Measurements from ENCODE around the gene CAMK2G. TPM values are rescaled to one million over a fixed set of nuclear protein-coding genes. Genes with fewer than 3 reads are reported as not detected.

The CAMK2G gene
- total RNA-seq, 2 experiments from 2014 or later: 29.1 to 34.8 TPM

DNA sequence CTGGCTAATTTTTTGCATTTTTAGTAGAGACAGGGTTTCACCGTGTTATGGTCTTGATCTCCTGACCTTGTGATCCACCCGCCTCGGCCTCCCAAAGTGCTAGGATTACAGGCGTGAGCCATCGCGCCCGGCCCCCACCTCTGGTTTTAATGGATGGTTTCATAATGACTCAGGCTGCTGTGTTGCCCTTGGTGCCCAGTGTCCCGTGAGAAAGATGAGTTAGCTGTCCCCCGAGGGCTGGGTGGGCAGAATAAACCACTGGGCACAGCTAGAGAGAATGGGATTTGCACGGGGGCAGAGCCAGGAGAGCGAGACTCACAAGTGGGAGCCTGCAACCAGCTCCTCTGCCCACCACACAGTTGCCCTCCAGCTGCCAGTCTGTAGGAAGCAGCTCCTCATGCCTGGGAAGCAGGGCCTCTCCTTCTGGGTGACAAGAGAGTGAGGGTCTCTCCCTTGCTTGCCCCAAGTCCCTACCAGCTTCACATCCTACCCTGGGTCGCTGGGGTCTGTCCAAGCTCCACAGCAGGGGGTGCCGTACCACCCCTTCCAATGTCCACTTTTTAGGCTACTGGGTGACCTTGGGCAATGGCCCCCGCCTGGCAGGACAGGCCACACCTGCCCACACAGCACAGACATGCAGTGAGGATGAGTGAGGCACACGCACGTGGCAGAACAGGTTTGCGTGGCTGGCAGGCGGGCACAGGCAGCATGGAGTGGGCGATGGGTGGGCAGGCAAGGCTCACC is 46.8 kb downstream of the CAMK2G start:
- intact Hi-C loops (cut with micrococcal nuclease; ENCODE audit: unreplicated experiment): no loop called here
- ChIA-PET POLR2A (no interaction called here), CTCF (ENCODE audit: unreplicated experiment) (no interaction called here)

DNA sequence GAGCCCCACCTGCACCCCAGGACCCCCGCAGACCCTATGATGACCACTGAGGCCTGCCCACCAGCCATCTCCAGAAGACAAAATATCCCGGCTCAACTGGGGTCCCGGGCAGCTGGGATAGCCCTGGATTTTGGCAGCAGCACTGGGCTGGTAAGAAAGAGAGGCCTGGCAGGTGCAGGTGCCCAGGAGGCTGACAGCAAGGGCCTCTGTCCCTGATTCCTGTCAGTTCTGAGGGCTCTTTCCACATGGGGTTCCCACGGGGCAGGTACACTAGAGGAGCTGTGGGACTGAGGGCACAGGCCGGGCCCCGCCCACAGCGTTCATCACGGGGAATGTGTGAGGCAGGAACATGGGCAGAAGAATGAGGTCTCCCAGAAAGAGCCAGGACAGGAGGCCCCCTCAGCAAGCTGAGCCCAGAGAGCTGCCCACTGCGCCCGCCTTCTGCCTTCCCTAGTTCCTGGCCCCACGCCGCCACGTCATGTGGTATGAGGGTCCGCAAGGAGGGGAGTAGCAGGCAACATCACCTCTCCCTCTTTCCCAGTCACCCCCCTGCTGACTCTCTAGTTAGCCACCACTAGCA is 50.1 kb downstream of the CAMK2G start:
- ChIA-PET POLR2A (interaction anchor here (0.6 kb wide), 1 partner anchor 68 kb away, joined by 4 read pairs; no protein-coding TSS in a partner anchor), CTCF (ENCODE audit: unreplicated experiment) (no interaction called here)
- Histone ChIP-seq H3K4me3 (ENCODE audit: low read depth, low read length, poor library complexity, severe bottlenecking) (no peak overlapping the region), H2AFZ (ENCODE audit: low read length) (no peak overlapping the region), H3K4me1 (ENCODE audit: insufficient read depth, low read length, poor library complexity, severe bottlenecking) (no peaks in the 10 kb centered on the region), H3K27ac (ENCODE audit: low read depth, low read length, poor library complexity, severe bottlenecking) (no peak overlapping the region), H3K9me2 (ENCODE audit: insufficient read depth, low read length) (no peaks in the 10 kb centered on the region), H4K20me1 (ENCODE audit: insufficient read depth, low read length) (no peaks in the 10 kb centered on the region), H3K79me2 (ENCODE audit: insufficient read depth, low read depth, low read length) (no peaks in the 10 kb centered on the region), H3K9me3 (ENCODE audit: low read length) (no peaks in the 10 kb centered on the region), H3K4me2 (ENCODE audit: low read length) (no peak overlapping the region), H3K36me3 (ENCODE audit: insufficient read depth, low read length) (peaks cover 17% of the 10 kb centered on the region)
- TF ChIP-seq EZH2phosphoT487 (IDR thresholded peaks at IDR 0.05; ENCODE audit: borderline replicate concordance, low read depth, low read length): no peak
- TF ChIP-seq, protein P1, sequence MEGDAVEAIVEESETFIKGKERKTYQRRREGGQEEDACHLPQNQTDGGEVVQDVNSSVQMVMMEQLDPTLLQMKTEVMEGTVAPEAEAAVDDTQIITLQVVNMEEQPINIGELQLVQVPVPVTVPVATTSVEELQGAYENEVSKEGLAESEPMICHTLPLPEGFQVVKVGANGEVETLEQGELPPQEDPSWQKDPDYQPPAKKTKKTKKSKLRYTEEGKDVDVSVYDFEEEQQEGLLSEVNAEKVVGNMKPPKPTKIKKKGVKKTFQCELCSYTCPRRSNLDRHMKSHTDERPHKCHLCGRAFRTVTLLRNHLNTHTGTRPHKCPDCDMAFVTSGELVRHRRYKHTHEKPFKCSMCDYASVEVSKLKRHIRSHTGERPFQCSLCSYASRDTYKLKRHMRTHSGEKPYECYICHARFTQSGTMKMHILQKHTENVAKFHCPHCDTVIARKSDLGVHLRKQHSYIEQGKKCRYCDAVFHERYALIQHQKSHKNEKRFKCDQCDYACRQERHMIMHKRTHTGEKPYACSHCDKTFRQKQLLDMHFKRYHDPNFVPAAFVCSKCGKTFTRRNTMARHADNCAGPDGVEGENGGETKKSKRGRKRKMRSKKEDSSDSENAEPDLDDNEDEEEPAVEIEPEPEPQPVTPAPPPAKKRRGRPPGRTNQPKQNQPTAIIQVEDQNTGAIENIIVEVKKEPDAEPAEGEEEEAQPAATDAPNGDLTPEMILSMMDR (conservative IDR thresholded peaks at IDR 0.05; ENCODE audit: low read length): no peak
- no TSS peak for BruUV-seq (replicated peaks)
- DNase-seq (ENCODE audit: low spot score): no peak
- intact Hi-C loops (cut with micrococcal nuclease; ENCODE audit: unreplicated experiment): no loop called here

More for the DNA sequence above, 46.8 kb downstream of the CAMK2G start:
- Histone ChIP-seq H3K9me2 (ENCODE audit: insufficient read depth, low read length) (no peaks in the 10 kb centered on the region), H3K4me2 (ENCODE audit: low read length) (no peak overlapping the region), H3K4me1 (ENCODE audit: insufficient read depth, low read length, poor library complexity, severe bottlenecking) (no peaks in the 10 kb centered on the region), H2AFZ (ENCODE audit: low read length) (no peak overlapping the region), H3K4me3 (ENCODE audit: low read depth, low read length, poor library complexity, severe bottlenecking) (no peak overlapping the region), H3K27ac (ENCODE audit: low read depth, low read length, poor library complexity, severe bottlenecking) (no peak overlapping the region), H3K79me2 (ENCODE audit: insufficient read depth, low read depth, low read length) (no peaks in the 10 kb centered on the region), H4K20me1 (ENCODE audit: insufficient read depth, low read length) (no peaks in the 10 kb centered on the region), H3K9me3 (ENCODE audit: low read length) (no peaks in the 10 kb centered on the region), H3K36me3 (ENCODE audit: insufficient read depth, low read length) (peaks cover 14% of the 10 kb centered on the region)
- TF ChIP-seq, protein P1 (conservative IDR thresholded peaks at IDR 0.05; ENCODE audit: low read length): no peak
- TF ChIP-seq EZH2phosphoT487 (IDR thresholded peaks at IDR 0.05; ENCODE audit: borderline replicate concordance, low read depth, low read length): no peak
- no TSS peak for BruUV-seq (replicated peaks)
- no peak for DNase-seq (ENCODE audit: low spot score)

DNA sequence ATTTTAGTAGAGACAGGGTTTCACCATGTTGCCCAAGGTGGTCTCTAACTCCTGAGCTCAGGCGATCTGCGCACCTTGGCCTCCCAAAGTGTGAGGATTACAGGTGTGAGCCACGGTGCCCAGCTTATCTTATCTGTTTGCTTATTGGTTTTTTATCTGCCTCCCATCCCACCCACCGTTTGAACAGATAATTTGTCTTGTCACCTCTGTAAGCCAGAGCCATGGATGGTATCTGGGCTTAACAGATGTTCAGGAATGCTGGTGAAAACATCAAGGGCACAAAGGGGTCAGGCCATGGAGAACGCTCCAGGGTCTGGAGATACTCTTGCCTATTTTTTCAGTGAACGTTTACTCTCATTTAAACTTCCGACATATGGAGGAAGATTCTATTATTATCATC is 51.0 kb downstream of the CAMK2G start:
- Histone ChIP-seq H3K4me1 (ENCODE audit: insufficient read depth, low read length, poor library complexity, severe bottlenecking) (no peaks in the 10 kb centered on the region), H3K27ac (ENCODE audit: low read depth, low read length, poor library complexity, severe bottlenecking) (no peak overlapping the region), H3K79me2 (ENCODE audit: insufficient read depth, low read depth, low read length) (no peaks in the 10 kb centered on the region), H3K4me3 (ENCODE audit: low read depth, low read length, poor library complexity, severe bottlenecking) (no peak overlapping the region), H3K36me3 (ENCODE audit: insufficient read depth, low read length) (peaks cover 17% of the 10 kb centered on the region), H3K9me2 (ENCODE audit: insufficient read depth, low read length) (no peaks in the 10 kb centered on the region), H2AFZ (ENCODE audit: low read length) (no peak overlapping the region), H3K4me2 (ENCODE audit: low read length) (no peak overlapping the region), H4K20me1 (ENCODE audit: insufficient read depth, low read length) (no peaks in the 10 kb centered on the region), H3K9me3 (ENCODE audit: low read length) (no peaks in the 10 kb centered on the region)
- POLR2A ChIA-PET: interaction anchor here (0.9 kb wide), 1 partner anchor 25 kb away, joined by 3 read pairs; no protein-coding TSS in a partner anchor
- TF ChIP-seq EZH2phosphoT487 (IDR thresholded peaks at IDR 0.05; ENCODE audit: borderline replicate concordance, low read depth, low read length): no peak
- TF ChIP-seq, protein P1 (conservative IDR thresholded peaks at IDR 0.05; ENCODE audit: low read length): no peak
- intact Hi-C loops (cut with micrococcal nuclease; ENCODE audit: unreplicated experiment): no loop called here
- CTCF ChIA-PET (ENCODE audit: unreplicated experiment): no interaction called here
- no peak for DNase-seq (ENCODE audit: low spot score)
- BruUV-seq (replicated peaks): no TSS peak
